Tibial nerve (tissue), 4 donors: Measurements from ENCODE around the gene SPDYE17.
"Not testable (repeated sequence)": the region's sequence is repeated elsewhere in the genome, so short reads cannot be mapped to it uniquely, and the experiment has no call there.

ENCODE experiments used
- CTCF ChIP-seq, 5 experiments: fragments of 200-600 bp in 3 of 5; fragments of 450-650 bp in 2 of 5; sonication (generic) in 3 of 5; IDR thresholded peaks; one replicate each; pipeline ENCODE4 v1.5.1; 2016 to 2019; ENCODE audit warnings: antibody characterized with exemption in 5 of 5, mild to moderate bottlenecking in 3 of 5, moderate library complexity in 2 of 5
- EP300 ChIP-seq, 2 donors: sonication (generic); formaldehyde crosslinking; IDR thresholded peaks; one replicate each; pipeline ENCODE4 v1.6.1; 2017; ENCODE audit warnings: antibody characterized with exemption in 2 of 2, mild to moderate bottlenecking in 1 of 2

- TF ChIP-seq CTCF, EP300 (IDR thresholded peaks at IDR 0.05): not testable (repeated sequence)
Measured at GRCh38 chr7:76972391-76972790, 59.8 kb downstream of the SPDYE17 start.
